ENCODE measurements around the gene PDGFRB. TPM values are rescaled to one million over a fixed set of nuclear protein-coding genes. Genes with fewer than 3 reads are reported as not detected.
A peak's percentile ranks its signal among the peaks of the same experiment; 100 is the strongest.

The PDGFRB gene
- total and polyA plus RNA-seq, 9 of the 15 experiments (the other 6 are each of a cell fraction or from before 2014, with no cell fraction given), result 0.01 to 1.5 (median 0.09) TPM; not detected in 3

DNA sequence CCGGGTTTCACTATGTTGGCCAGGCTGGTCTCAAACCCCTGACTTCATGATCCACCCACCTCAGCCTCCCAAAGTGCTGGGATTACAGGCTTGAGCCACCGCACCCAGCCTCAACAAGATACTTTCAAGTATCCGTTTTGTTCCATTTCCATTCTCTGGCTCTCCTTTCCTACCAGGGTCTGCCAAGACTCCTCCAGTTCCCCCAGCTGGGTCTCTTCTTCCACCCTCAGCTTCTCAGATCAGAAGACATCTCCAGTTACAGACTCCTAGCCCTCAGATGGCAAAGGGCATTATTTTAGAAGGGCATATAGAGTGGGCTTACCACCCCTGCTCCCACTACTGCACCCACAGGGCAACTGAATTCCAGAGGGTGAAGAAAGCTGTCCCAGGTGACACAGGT, 1.5 kb upstream of the PDGFRB start (continued):
- TF ChIP-seq, protein P1, sequence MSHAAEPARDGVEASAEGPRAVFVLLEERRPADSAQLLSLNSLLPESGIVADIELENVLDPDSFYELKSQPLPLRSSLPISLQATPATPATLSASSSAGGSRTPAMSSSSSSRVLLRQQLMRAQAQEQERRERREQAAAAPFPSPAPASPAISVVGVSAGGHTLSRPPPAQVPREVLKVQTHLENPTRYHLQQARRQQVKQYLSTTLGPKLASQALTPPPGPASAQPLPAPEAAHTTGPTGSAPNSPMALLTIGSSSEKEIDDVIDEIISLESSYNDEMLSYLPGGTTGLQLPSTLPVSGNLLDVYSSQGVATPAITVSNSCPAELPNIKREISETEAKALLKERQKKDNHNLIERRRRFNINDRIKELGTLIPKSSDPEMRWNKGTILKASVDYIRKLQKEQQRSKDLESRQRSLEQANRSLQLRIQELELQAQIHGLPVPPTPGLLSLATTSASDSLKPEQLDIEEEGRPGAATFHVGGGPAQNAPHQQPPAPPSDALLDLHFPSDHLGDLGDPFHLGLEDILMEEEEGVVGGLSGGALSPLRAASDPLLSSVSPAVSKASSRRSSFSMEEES (CRISPR knock-in tag; IDR thresholded peaks at IDR 0.05), result no peak
- TF ChIP-seq ELF4 (CRISPR knock-in tag; IDR thresholded peaks at IDR 0.05), result no peak

DNA sequence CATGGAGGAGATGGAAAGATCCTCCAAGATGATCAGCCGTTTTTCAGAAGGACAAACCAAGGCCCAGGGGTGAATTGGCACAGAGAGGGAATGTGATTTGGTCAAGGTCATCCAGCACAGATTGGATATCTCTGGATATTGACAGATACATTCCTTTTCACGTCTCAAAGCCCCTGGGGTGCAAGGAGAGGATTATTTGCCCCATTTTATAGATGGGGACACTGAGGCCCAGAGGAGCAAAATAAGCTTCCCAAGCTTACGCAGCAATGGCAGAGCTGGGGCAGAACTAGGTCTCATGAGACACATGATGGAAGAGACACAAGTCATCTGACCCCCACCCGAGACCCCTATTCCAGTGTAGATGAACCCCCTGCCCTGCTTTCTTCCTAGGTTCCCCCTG, 895 bp upstream of the PDGFRB start:
- H3K9me1 ChIP-seq (ENCODE audit: control insufficient read depth, insufficient read depth, low read length), result no peaks in the 10 kb centered on the region
- POLR2A ChIA-PET, result interaction anchor here (0.5 kb wide), 1 partner anchor 67 kb away, joined by 3 read pairs; no protein-coding TSS in a partner anchor
- DNase-seq (ENCODE audit: extremely low read depth in 1 of 4, low spot score in 3 of 4) (no peak), FAIRE-seq (no peak), ATAC-seq (no peak)
- H3K4me1 ChIP-seq (replicated peaks in 1 of 2; ENCODE audit: control insufficient read depth in 2 of 2, insufficient read depth in 2 of 2, low read length in 2 of 2), result peaks cover 19 to 21% of the 10 kb centered on the region in 2 experiments; a peak in 4 of 5 replicates
- H3K79me2 ChIP-seq (ENCODE audit: control insufficient read depth, insufficient read depth, low read length), result no peaks in the 10 kb centered on the region
- H3K27me3 ChIP-seq (ENCODE audit: control insufficient read depth in 2 of 2, insufficient read depth in 2 of 2, low read length in 2 of 2), result peaks cover 16 to 38% of the 10 kb centered on the region in 2 experiments; a peak in 4 of 5 replicates
- BruUV-seq (replicated peaks), result no TSS peak
- H3K36me3 ChIP-seq (ENCODE audit: control insufficient read depth, insufficient read depth, low read length), result no peaks in the 10 kb centered on the region
- H3K9me3 ChIP-seq (replicated peaks; ENCODE audit: control insufficient read depth, insufficient read depth, low read depth, low read length), result no peaks in the 10 kb centered on the region
- in situ Hi-C loops (cut with MboI) (no loop called here), intact Hi-C loops (cut with micrococcal nuclease) (no loop called here)
- CTCF ChIA-PET (ENCODE audit: low intra/inter-chr PET ratio), result interaction anchor here (0.7 kb wide), 1 partner anchor 180 kb away, joined by 3 read pairs; no protein-coding TSS in a partner anchor
- no peak overlapping the region for H3K9ac ChIP-seq (ENCODE audit: insufficient read depth in 1 of 2, low read depth in 2 of 2, low read length in 2 of 2)
- peak overlapping the region; percentile 19; the same call in 1 of the 2 replicates for H3K4me2 ChIP-seq (ENCODE audit: insufficient read depth, low read length)
- H3K4me3 ChIP-seq, result no peak overlapping the region
- no peak overlapping the region for H2AFZ ChIP-seq (ENCODE audit: low read depth, low read length)
- no peak overlapping the region for H3K27ac ChIP-seq (ENCODE audit: extremely low read depth, low read depth, low read length)
- H4K20me1 ChIP-seq (replicated peaks; ENCODE audit: control insufficient read depth, insufficient read depth, low read length), result peaks cover 7% of the 10 kb centered on the region; the same call in 1 of the 2 replicates
- WGBS (ENCODE audit: insufficient coverage, low coverage, missing lambda C conversion rate), result 17% methylated on average over 3 of the region's 4 CpGs
- TF ChIP-seq, protein P2, sequence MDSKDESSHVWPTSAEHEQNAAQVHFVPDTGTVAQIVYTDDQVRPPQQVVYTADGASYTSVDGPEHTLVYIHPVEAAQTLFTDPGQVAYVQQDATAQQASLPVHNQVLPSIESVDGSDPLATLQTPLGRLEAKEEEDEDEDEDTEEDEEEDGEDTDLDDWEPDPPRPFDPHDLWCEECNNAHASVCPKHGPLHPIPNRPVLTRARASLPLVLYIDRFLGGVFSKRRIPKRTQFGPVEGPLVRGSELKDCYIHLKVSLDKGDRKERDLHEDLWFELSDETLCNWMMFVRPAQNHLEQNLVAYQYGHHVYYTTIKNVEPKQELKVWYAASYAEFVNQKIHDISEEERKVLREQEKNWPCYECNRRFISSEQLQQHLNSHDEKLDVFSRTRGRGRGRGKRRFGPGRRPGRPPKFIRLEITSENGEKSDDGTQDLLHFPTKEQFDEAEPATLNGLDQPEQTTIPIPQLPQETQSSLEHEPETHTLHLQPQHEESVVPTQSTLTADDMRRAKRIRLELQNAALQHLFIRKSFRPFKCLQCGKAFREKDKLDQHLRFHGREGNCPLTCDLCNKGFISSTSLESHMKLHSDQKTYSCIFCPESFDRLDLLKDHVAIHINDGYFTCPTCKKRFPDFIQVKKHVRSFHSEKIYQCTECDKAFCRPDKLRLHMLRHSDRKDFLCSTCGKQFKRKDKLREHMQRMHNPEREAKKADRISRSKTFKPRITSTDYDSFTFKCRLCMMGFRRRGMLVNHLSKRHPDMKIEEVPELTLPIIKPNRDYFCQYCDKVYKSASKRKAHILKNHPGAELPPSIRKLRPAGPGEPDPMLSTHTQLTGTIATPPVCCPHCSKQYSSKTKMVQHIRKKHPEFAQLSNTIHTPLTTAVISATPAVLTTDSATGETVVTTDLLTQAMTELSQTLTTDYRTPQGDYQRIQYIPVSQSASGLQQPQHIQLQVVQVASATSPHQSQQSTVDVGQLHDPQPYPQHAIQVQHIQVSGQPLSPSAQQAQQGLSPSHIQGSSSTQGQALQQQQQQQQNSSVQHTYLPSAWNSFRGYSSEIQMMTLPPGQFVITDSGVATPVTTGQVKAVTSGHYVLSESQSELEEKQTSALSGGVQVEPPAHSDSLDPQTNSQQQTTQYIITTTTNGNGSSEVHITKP (IDR thresholded peaks at IDR 0.05; ENCODE audit: partially characterized antibody), result no peak
- no peak for TF ChIP-seq ZNF609 (CRISPR knock-in tag; IDR thresholded peaks at IDR 0.05; ENCODE audit: borderline replicate concordance)
- TF ChIP-seq RFX5 (IDR thresholded peaks at IDR 0.05; ENCODE audit: low read depth, low read length), result no peak
- TF ChIP-seq KDM1A (IDR thresholded peaks at IDR 0.05), result peak; percentile 54 to 66; a peak in 3 of 4 replicates
- peak; percentile 75 for TF ChIP-seq RBM25 (IDR thresholded peaks at IDR 0.05; ENCODE audit: low read depth, low read length, severe bottlenecking)
- TF ChIP-seq ZNF586 (CRISPR knock-in tag; conservative IDR thresholded peaks at IDR 0.05), result no peak
- TF ChIP-seq ADNP (tag; IDR thresholded peaks at IDR 0.05), result peak; percentile 74
- TF ChIP-seq SMARCB1 (IDR thresholded peaks at IDR 0.05; ENCODE audit: insufficient read length, low read depth), result no peak
